ENCODE measurements around the gene RPTOR.

The RPTOR gene

GRCh38 chr17:80913928-80914821, 369.5 kb downstream of the RPTOR start:
- DNase-seq (ENCODE audit: low spot score) = no peak

- no peak for DNase-seq (ENCODE audit: low spot score)
Measured at GRCh38 chr17:80916246-80916645, 371.6 kb downstream of the RPTOR start.

- DNase-seq (ENCODE audit: low spot score) = no peak
Measured at GRCh38 chr17:80917716-80918560, 373.3 kb downstream of the RPTOR start.

DNA sequence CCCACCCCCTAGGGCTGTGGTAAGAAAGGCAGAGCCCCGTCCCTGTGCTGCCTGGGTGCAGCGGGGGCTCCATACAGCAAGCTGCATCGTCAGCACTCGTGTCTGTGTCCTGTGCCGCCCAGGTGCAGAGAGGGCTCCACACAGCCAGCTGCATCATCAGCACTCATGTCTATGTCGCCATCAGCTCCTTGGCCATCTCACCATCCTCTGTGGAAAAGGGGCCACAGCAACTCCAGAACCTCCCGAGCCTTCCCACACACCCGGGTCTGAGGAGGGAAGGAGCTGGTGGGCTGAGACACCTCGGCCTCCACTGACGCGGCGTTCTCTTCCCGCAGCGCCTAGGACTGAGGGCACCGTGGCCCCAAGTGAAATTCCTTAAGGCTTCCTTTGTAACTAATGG, 374.1 kb downstream of the RPTOR start:
- DNase-seq (ENCODE audit: low spot score) = no peak

DNA sequence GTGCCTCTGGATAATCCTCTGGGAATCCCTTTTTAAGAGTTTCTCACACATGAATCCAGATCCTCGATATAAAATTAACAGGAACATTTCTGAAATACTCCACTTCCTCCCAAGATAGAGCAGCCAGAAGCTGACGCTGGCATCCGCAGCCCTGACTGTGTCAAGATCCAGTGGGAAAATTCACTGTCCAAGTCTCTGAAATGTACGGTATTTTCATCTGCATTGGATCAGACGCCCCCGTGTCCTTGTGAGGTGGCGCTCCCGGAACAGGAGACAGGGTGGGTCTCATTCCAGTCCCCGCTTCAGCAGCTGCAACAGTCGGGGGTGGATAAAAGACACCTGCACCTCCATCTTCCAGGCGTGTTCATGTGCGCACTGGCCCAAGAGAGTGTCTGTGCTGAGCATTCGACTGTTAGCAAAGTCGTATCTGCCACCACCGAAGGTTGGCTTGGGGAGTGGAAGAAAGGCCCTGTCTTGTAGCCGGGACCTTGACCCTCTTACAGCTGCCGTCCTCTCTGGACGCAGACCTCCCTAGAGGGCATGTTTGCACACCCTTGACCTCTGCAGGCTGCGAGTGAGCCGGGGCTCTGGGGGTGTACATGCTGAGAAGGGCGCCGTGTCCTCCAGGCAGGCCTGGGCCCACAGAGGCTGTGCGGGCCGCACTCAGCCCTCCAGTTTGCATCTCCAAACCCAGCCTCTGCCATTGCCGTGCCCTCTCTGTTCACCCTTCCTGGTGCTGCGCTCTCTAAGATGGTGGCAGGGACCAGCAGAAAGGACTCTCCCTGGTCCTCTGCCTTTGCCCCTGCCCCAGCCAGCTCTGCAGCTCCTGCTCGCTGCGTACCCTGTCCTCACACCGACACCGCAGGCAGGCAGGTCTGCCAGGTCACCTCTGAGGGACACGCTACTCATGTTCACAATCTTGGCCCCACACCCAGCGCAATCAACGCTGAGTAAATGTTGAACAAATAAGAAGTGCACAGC, 375.0 kb downstream of the RPTOR start:
- no peak for DNase-seq (ENCODE audit: low spot score)

- no peak for DNase-seq (ENCODE audit: low spot score)
Measured at GRCh38 chr17:80920441-80920840, 375.8 kb downstream of the RPTOR start.

GRCh38 chr17:80921159-80921558, 376.5 kb downstream of the RPTOR start:
- DNase-seq (ENCODE audit: low spot score) = no peak

GRCh38 chr17:80921741-80922579, 377.3 kb downstream of the RPTOR start:
- DNase-seq (ENCODE audit: low spot score) = no peak

DNA sequence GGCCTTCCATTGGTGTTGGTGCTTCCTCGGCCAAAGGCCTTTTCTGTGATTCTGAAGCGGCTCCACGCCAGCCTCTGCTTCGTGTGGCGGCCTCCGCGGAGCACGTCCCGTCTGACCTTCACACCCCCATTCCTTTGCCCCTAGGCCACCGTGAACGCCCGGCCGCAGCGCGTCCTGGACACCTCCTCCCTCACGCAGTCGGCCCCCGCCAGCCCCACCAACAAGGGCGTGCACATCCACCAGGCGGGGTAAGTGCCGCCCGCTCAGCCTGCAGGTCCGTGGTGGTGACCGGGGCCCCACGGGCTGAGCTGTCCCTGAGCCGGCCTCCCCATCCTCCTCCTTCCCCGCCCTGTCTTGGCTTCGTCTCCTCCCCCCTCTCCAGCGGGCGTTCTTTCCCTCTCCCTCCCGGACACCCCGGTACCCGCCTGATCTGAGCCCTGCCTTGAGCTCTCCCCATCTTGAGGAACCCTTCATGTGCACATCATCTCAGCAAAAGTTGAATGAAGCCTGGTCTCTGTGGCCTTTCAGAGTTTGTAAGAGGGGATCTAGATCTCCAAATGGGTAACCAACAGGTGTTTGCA, 378.0 kb downstream of the RPTOR start:
- no peak for DNase-seq (ENCODE audit: low spot score)

DNA sequence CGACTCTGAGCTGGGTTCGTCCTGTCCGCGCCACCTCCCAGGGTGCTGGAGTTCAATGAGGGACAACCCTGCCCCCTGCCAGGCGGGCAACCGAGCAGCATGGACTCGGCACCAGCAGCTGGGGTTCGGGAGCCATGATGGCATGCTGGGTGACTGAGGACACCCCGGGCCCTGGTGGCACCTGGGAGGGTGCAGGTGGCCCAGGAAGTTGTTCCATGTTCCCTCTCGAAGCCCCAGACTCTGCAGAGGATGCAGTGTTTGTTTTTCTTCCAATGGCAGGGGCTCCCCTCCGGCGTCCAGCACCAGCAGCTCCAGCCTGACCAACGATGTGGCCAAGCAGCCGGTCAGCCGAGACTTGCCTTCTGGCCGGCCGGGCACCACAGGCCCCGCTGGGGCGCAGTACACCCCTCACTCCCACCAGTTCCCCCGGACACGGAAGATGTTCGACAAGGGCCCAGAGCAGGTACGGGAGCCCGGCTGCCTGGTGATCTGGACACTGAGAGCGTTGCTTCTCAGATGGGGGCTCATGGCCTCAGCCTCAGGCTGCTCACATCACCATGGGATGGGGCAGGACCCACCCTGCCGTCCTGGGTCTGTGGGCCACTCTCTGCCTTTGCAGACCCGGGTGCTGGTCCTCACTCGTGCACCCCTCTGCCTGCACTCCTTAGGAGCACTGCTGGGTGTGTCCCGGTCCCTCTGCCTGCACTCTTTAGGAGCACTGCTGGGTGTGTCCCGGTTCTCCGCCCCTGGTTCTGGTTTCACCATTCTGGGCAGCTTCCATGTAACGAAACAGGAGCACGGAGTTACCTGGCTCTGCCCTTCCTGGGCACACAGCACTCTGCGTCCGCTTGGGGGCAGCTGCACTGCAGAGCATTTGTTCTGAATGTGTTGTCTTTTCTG, 378.8 kb downstream of the RPTOR start:
- DNase-seq (ENCODE audit: low spot score) = no peak

DNA sequence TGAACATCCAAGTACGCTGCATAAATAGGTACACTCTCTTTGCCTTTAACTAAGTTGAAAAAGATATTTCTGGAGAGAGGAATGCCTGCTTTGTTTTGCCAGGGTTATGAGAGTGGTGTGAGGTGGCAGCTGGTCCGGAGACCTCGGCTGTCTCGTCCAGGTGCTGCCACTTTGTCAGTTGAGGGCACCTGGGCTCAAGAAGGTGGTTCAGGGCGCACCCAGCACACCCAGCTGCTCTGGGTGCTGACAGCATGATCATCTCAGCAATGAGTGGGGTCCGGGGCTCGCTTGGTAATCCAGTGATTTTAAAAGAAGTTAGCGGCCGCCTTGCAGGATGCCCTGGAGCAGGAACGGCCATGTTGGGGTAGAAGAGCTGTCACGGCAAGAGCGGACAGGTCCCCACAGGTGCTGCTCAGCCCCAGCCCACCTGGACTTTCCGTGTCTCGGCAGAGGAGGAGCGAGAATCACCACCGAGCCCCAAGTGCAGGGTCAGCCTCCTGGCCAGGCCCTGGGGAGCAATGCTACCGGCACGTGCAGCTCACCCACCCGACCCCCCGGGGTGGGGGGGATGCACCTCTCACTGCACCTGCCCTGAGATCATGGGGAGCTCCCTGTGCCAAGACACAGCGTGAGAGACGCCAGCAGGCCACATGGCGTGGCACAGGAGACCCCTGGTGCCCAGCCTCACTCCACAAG, 379.6 kb downstream of the RPTOR start:
- no peak for DNase-seq (ENCODE audit: low spot score)

GRCh38 chr17:80924807-80925610, 380.4 kb downstream of the RPTOR start:
- no peak for DNase-seq (ENCODE audit: low spot score)

- no peak for DNase-seq (ENCODE audit: low spot score)
Measured at GRCh38 chr17:80925688-80926335, 381.2 kb downstream of the RPTOR start.

- DNase-seq (ENCODE audit: low spot score) = no peak
Measured at GRCh38 chr17:80926591-80927250, 382.1 kb downstream of the RPTOR start.

DNA sequence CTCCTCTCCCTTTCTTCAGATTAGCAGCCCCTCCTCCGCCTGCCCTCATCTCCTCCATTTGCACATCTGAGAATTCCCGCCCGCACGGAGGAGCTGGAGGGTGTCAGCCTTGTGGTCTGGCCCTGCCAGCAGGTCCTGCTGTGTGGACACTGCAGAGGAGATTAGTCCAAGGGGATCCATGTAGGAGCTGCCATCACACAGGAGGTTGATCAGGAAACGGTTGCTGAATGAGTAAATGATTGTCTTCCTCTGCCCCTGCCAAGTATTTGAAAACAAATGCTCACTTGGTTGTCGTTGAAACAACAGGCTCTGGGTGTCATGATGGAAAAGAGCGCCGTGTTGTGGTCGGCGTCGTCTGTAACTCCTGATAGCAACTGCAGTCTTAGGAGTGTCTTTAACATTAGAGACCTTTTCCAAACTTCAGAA, 383.2 kb downstream of the RPTOR start:
- no peak for DNase-seq (ENCODE audit: low spot score)

DNA sequence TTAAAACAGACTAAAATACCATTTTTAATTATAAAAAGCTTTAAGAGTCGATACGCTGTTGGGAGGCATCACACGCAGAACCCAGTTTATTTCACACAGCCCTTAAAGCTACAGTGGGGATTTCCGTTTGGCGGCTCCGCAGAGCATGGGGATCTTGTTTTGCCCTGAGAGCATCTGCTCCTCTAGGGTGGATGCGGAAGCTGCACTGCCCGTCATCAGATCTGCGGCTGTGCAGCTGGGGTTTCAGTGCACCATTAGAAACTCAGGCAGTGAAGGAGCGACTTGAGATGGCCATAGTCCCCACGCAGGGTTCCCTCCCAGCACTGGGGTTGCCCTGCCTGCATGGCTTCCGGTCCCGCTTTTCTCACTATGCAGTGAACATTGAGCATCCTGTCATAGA, 384.8 kb downstream of the RPTOR start:
- DNase-seq (ENCODE audit: low spot score) = no peak

Data from GM03348 (cell line).